ENCODE results near the gene RELN.
"Not testable (repeated sequence)": the region's sequence is repeated elsewhere in the genome, so short reads cannot be mapped to it uniquely, and the experiment has no call there.

Gene RELN

GRCh38 chr7:103989200-103989784, at the start of gene RELN:
Gene RELN (minus strand): TSS chr7:103989658. CDS start chr7:103989356, 302 bp downstream.
- DNase-seq (ENCODE audit: low read depth) = no peak

DNA sequence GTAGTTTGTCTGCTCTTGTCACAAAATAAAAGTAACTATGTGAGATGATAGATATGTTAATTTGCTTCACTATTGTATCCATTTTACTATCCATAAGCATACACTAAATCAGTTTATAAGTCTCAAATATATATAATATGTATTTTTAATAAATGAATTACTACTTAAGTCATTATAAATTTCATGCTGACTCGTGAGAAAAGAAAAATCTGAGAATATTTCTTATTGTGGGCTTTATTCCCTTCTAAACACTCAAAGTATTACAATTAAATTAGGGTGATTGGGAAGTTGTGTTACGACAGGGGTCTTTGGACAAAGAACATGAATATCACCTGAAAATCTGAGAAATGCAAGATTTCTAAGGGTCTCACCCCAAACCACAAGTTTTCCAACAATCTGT, 48.7 kb upstream of the RELN start:
- no peak for DNase-seq (ENCODE audit: low read depth)

- not testable (repeated sequence) for DNase-seq (ENCODE audit: low read depth)
These were observed 47.4 kb upstream of the RELN start for GRCh38 chr7:104036889-104037288.

GRCh38 chr7:104035351-104035750, 45.9 kb upstream of the RELN start:
- no peak for DNase-seq (ENCODE audit: low read depth)

GRCh38 chr7:104034679-104035078, 45.2 kb upstream of the RELN start:
- no peak for DNase-seq (ENCODE audit: low read depth)

DNA sequence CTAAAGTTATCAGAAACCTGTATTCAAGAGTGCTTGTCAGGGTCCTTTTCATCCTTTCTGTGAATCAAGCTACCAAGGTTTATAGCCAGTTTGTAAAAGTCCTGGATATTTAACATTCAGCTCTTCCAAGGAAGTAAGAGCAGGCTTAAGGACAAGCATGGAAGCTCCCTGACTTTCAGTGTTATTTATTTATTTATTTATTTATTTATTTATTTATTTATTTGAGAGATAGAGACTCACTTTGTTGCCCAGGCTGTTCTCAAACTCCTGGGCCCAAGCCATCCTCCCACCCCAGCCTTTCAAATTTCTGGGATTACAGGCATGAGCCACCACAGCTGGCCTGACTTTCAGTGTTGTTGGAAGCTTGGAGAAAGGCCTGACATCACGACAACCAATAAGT, 44.4 kb upstream of the RELN start:
- DNase-seq (ENCODE audit: low read depth) = no peak

DNA sequence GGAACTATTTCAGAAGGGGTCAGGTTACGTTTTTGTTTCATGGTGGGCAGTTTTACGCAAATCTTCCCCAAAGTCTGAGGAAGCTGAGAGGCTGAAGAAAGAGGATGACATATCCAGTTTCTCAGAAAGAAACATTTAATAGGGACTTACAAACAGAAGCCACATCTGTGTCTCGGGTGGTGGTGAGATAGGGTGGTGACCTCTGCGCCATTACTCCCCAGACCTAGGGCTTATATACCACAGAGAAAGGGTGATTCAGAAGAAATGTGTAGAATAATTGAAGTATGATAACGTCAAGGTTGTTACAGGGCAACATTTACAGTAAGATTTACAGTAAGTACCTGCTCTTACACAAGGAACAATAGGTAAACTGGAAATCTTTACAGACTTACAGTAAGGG, 43.0 kb upstream of the RELN start:
- DNase-seq (ENCODE audit: low read depth) = no peak

- DNase-seq (ENCODE audit: low read depth) = no peak
These were observed 40.3 kb upstream of the RELN start for GRCh38 chr7:104029765-104030164.

- no peak for DNase-seq (ENCODE audit: low read depth)
These were observed 35.2 kb upstream of the RELN start for GRCh38 chr7:104024632-104025031.

DNA sequence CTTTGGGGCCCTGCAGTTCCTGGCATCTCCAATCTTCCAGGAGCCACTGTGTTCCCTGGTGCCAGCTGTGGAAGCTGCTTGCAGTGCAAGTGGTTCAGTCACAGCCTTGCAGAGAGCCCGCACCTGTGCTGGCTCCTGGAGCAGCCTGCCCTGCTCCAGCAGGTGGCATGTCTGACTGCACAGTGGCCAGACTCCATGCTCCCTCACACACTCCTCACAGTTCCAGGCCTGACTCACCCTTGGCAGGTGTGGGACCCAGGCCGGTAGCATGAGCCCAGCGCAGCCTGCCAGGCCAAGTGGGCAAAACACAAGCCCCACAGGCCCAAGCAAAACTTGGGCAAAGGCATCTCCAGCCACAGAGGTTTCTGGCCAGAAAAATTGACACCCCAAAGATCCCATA, 33.6 kb upstream of the RELN start:
- DNase-seq (ENCODE audit: low read depth) = no peak

DNA sequence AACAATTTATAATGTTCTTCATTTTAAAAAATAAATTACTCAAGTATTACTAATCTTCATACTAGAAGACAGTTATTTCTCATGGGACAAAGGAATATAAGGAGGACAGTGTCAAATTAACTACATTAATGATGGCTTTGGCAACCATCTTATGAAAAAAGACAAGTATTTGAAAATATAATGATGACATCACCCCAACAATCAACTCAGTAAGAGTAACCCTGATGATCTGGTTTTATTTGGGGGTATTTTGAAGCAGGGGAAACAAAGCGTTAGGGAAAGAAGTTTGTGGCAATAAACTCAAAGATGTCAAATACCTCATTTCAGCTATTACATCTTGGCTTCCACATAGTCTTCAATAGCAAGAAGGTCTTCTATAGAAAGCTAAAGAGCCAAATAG, 29.0 kb upstream of the RELN start:
- no peak for DNase-seq (ENCODE audit: low read depth)

- DNase-seq (ENCODE audit: low read depth) = no peak
These were observed 27.5 kb upstream of the RELN start for GRCh38 chr7:104017001-104017400.

DNA sequence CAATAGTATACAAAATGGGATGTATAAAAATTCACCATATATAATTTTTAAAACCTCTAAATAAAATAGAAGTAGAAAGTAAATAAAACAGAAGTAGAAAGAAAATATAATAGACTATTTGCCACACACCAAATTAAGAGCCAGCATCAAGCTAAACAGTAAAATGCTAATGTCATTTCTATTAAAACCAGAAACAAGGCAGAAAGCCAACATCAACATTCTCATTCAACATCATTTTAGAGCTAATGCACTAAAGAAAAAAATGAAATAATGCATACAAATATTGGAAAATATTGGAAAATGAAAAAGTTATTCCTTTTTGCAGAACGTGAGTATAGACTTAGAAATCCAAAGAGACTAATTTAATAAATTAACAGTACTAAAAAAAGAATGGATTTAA, 23.4 kb upstream of the RELN start:
- no peak for DNase-seq (ENCODE audit: low read depth)

DNA sequence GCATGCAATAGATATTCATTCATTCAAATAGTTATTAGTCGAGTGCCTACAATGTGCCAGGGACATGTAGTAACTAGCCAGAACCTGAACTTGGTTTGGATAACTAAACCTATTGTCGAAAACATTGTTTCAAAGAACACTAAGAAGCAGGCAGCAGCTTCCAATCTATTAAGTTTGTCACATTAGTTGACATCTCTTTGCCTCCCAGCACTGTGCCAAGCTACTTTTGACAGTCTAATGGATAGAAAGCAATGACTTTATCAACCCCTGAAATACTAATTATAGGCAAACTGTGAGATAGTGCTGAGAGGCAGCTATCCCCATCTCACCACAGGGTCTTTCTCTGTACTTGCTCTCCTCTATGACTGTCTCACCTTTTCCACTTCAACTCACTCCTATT, 22.4 kb upstream of the RELN start:
- no peak for DNase-seq (ENCODE audit: low read depth)

DNA sequence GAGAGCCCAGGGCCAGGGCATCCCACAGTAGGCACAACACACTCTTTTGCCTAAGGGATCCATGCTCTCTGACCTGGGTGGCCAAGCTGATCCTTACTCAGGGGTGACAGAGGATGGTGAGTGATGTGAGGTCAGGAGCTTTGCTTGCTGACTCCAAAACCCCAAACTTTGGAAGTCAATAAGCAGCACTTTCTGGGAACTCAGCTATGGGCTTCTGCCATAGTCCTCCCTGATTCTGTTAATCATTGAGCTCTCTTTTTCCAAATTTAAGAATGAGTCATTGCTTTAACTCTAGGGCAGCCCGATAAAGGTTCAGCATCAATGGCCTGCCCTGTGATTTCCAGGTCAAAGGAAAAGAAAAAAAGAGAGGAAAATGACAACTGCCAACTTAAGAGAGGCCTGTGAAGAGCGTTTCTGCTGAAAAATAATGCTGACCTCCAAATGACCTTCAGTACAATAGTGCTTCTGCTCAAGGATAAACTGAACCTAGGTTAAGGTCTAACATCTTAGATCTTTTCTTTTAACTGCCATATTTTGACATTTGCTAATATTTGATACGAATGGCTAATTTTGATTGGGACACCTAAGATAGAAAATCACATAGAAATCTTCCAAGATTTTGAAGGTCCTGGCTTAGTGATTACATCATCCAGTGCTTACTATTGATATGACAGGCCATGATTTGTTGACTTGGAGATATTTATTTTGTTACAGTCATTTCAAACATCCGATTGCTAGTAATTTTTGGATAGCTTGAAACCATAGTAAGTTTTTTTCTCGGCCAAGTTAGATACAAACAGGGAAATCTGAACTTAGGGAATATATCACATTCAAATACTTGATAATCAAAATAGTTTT, 20.8 kb upstream of the RELN start:
- DNase-seq (ENCODE audit: low read depth) = no peak

GRCh38 chr7:104008107-104008506, 18.6 kb upstream of the RELN start:
- DNase-seq (ENCODE audit: low read depth) = no peak

DNA sequence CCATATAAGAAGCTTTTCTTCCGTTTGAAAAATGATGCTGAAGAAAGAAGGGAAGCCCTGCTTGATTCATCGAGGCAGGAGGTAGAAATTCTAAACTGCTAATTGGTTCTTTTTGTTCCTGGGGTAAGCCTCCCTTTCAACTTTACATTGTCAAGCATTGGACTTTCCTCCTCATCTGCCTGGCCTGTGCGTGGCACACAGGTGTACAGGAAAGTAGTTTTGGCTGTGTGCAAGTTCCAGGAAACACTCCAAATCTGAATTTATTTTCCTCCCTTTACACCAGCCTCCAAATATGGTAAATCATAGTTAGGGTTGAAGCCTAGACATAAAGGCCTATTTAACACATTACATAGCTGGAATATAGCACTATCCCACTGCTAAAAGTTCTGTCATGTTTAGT, 18.2 kb upstream of the RELN start:
- DNase-seq (ENCODE audit: low read depth) = no peak

DNA sequence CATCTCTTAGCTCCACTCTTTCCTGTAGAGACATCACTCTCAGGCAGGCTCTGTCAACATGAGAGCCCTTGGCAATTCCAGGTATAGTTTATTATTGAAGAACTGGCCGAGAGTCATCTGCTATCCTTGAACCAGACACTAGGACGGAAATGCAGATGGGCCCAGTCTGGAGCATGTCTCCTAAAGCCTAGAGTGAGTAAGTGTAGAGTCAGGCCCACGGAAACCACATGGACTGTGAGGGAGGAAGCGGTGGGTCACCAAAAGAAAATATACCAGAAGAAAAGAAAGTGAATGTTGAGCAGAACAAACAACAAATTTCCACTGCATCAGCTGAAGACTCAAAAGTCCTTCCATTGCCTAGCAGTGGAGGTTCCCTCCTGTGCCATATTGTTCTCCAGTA, 15.7 kb upstream of the RELN start:
- DNase-seq (ENCODE audit: low read depth) = no peak

GRCh38 chr7:103996639-103997038, 7.2 kb upstream of the RELN start:
- DNase-seq (ENCODE audit: low read depth) = no peak

GRCh38 chr7:103996017-103996551, 6.6 kb upstream of the RELN start:
- no peak for DNase-seq (ENCODE audit: low read depth)

GRCh38 chr7:103995554-103995953, 6.1 kb upstream of the RELN start:
- no peak for DNase-seq (ENCODE audit: low read depth)

- DNase-seq (ENCODE audit: low read depth) = no peak
These were observed 4.1 kb upstream of the RELN start for GRCh38 chr7:103993551-103993950.

DNA sequence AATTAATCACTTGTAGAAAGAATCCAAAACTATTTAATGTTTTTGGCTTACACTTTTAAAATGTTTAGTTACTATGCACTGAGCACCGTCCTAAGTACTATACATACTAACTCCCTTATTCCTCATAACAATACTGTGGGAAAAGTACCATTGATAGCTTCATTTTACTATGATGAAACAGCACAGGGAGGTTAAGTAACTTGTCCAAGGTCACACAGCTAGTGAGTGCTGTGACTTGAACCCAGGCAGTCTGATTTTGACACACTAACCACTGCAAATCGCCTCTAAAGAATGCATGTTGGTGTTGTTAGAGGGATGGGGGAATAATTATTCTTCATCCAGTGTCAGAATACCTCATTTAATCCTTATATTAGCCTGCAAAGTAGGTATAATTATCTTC, 1.9 kb upstream of the RELN start:
- no peak for DNase-seq (ENCODE audit: low read depth)

DNA sequence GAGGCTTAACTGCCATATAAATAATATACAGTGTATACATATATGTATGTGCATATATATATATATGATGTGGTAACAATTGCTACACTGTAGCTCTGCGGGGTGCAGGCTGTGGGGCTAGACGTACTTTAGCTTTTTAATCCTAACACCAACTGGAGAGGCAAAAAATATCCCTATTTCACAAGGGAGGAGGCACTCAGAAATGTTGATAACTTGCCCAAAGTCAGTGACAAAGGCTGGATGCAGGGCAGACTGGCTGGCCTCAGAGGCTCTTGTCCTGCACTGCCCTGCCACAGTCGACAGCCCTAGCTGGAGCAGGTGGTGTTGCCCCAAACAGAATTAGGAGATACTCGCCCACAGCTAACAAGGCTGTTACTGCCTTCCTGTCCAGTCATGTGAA, 1.5 kb upstream of the RELN start:
- DNase-seq (ENCODE audit: low read depth) = no peak

All from HS-5 (cell line).